VCaP (cell line): ENCODE measurements around the gene DSTN.

Experiments used
- H3K27ac ChIP-seq: fragments of 450-650 bp; 2 replicates; pipeline ENCODE4 v1.5.1; 2017
- CTCF ChIP-seq: fragments of 450-650 bp; conservative IDR thresholded peaks from 2 replicates; pipeline ENCODE4 v1.5.1; 2017; ENCODE audit warnings: mild to moderate bottlenecking, moderate library complexity

Gene DSTN

GRCh38 chr20:17570347-17571152 is 675 bp downstream of the DSTN start:
- H3K27ac ChIP-seq = peak overlapping the region; percentile 100
- TF ChIP-seq CTCF = no peak

- peak overlapping the region; percentile 100 for H3K27ac ChIP-seq
- no peak for TF ChIP-seq CTCF
Observed at GRCh38 chr20:17571153-17571527, 1.3 kb downstream of the DSTN start.

GRCh38 chr20:17572034-17572638 is 2.3 kb downstream of the DSTN start:
- no peak for TF ChIP-seq CTCF
- peak overlapping the region; percentile 100 for H3K27ac ChIP-seq

GRCh38 chr20:17573463-17573862 is 3.6 kb downstream of the DSTN start:
- H3K27ac ChIP-seq = peak overlapping the region; percentile 100
- no peak for TF ChIP-seq CTCF

GRCh38 chr20:17576215-17576614 is 6.3 kb downstream of the DSTN start:
- TF ChIP-seq CTCF = no peak
- no peak overlapping the region for H3K27ac ChIP-seq

GRCh38 chr20:17579369-17580039 is 9.6 kb downstream of the DSTN start:
- no peak overlapping the region for H3K27ac ChIP-seq
- no peak for TF ChIP-seq CTCF

GRCh38 chr20:17580895-17581294 is 11.0 kb downstream of the DSTN start:
- TF ChIP-seq CTCF = no peak
- H3K27ac ChIP-seq = no peak overlapping the region
